Measurements from ENCODE around the gene IAPP.

GRCh38 chr12:21413369-21414277 is 40.9 kb downstream of the IAPP start:
- no peak for TF ChIP-seq EZH2 (IDR thresholded peaks at IDR 0.05; ENCODE audit: low read depth)
- no peak for TF ChIP-seq CTCF (conservative IDR thresholded peaks at IDR 0.05)
